Left renal cortex interstitium (tissue), 4 donors: Measurements from ENCODE around the gene ZNF577. TPM values are rescaled to one million over a fixed set of nuclear protein-coding genes. Genes with fewer than 3 reads are reported as not detected.
"Not testable (repeated sequence)": the region's sequence is repeated elsewhere in the genome, so short reads cannot be mapped to it uniquely, and the experiment has no call there.

ENCODE experiments used
- DNase-seq, 4 donors: peaks; one replicate each; pipeline ENCODE4 v3.0.0-alpha.2; 2013; ENCODE audit warnings: low read depth in 4 of 4, low spot score in 2 of 4, missing footprints in 1 of 4
- polyA plus RNA-seq, 4 donors: library from polyadenylated mRNA; unstranded; fragments of 120-200 nt; gene quantifications; one replicate each; pipeline ENCODE4 v1.2.1, GENCODE V29; 2013; ENCODE audit not compliant: insufficient read length in 4 of 4

The ZNF577 gene
- polyA plus RNA-seq: 10 to 100 TPM; 29.2 to 55.8 (median 50.7) TPM

DNA sequence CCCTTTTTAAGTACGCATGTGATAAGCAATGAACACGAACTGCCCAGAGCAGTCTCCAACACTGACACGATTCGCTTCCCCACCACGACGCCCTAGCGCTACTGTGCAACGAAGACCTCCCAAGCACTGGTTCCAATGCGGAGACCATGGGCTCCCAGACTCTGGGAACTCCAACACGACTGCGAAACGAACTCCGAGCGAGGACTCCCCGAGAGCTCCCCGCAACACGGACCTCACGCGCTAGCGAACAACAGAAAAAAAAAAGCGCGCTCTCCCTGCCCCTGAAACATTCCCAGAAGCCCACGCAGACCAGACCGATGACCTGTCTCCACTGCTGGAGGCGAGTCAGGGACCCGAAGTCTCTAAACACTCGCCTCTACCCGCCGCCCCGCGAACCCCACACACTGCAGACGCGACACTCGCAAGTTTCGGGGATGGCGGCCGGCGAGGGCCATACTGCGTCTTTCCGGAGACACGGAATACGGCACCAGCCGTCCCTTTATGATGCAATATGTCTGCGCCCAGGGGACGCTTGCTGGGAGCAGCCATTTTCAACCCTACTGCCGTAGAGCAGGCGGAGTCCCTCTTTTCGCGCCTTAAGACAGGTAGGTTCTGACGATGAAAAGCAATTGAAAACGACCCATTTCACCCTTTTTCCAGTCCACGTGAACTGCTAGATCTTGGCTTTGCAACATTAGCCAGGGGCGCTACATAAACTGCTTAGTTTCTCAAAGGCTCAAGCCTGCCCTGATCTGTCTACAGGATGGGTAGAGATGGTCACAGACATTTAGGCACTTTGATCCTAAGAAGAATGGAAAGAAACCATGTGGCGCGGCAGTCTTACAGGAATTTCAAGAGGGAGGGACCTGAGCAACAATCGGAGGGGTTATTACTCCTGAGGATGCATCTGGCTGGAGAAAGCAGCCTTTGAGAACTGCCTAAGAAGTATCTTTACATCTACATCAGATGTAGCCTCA lies at the start of gene ZNF577:
ZNF577 (minus strand) TSS at position 430 of the 977 bp plus-strand sequence. CDS start 7,569 bp downstream, outside the sequence.
- peak; percentile 83 to 96 (median 92) for DNase-seq

DNA sequence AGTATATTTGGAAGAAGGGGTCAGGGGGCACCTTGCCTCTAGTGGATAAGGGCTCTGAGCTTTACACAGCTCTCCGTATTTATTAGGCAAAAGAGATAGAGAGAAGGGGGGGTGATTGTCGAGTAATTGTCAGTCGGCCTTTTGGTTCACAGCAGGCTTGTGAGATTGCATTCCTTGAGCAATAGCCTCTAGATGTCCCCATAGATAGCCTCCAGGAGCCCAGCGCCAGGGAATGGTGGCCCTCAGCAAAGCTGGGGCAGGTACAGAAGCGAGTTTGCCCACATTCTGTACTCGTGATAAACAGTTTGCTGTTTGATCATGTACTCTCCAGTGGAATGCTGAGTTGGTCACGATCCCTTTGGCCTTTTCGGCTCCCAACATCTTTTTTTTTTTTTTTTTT lies 44.2 kb upstream of the ZNF577 start:
- DNase-seq: no peak

DNA sequence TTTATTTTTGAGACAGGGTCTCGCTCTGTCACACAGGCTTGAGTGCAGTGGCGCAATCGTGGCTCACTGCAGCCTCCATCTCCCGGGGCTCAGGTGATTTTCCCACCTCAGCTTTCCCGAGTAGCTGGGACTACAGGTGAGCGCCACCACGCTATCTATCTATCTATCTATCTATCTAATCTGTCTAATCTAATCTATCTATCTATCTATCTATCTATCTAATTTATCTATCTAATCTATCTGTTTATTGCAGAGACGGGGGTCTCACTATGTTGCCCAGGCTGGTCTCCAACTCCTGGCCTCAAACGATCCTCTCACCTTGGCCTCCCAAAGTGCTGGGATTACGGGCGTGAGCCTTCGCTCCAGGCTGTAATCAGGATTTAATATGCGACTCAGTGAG lies 40.1 kb upstream of the ZNF577 start:
- DNase-seq: no peak

DNA sequence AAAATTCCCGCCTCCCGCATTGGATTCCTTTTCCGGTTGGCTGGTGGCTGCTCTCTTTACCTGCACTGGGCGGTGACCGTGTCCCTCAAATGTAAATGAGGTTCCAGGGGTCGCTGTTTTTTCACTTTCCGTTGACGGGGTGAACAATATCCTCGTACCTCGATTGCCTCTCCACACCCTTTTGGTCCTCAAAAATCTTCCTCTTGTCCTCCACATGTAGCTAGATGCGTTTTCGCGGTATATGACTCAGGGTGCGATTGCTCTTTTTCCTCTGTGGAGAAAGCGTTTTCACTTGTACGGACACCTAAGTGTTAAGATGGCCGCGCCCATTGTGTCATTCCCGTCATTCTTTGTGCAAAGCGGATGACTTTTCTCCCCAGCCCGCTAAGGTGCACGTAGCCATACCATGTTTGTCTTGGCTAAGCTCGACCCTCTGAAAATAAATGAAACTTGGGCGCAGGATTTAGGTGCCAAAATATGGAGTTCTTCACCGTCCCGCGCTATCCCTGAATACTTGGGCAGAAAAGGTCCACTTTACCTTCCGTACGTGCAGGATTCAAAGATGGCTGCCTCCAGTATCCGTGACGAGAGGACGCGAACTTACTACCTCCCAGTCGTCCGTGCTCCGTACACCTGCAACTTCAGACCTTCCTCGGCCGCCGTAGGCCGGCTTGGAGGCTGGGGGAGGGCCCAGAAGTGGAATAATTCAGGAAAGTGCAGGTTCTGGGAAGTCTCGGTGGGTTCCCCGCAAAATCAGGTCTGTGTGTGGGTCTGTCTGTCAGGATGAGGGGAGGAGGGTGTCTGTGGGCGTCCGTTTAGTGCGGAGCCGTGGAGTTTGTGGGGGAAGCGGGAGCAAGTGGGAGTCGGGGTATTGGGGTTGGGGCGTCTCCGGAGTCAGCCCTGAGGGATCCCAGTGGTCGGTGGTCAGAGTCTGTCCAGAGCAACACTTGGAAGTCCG lies 39.3 kb upstream of the ZNF577 start, which contains the start of gene ZNF613:
ZNF613 (plus strand) TSS at position 689 of the 958 bp plus-strand sequence. CDS start 8,749 bp downstream, outside the sequence.
- DNase-seq: peak; percentile 94 to 100 (median 96)

DNA sequence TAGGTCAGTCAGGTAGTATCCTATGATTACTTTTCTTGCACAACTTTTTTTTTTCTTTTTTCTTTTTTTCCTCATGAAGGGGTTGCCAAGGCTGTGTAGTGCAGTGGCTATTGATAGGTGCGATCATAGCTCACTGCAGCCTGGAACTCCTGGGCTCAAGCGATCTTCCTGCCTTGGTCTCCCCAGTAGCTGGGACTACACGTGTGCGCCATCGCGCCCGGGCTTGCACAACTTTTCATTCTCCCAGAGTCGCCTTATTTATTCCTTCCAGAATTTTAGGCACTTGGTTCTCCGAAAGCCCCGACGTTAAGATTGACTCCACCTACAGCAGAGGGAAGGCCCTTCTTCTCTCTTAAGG lies 38.7 kb upstream of the ZNF577 start:
- no peak for DNase-seq

DNA sequence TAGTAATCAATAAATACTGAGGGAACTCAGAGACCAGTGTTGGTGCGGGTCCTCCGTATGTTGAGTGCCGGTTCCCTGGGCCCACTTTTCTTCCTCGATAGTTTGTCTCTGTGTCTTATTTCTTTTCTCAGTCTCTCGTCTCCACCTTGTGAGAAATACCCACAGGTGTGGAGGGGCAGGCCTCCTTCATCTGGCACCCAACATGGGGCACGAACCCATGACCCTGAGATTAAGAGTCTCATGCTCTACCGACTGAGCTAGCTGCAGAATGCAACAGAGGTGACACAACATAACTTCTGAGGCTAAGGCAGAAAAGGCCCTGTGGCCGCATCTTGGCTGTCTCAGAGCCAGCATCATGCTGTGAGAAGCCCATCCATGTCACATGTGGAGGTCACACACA lies 34.2 kb upstream of the ZNF577 start:
- no peak for DNase-seq

DNA sequence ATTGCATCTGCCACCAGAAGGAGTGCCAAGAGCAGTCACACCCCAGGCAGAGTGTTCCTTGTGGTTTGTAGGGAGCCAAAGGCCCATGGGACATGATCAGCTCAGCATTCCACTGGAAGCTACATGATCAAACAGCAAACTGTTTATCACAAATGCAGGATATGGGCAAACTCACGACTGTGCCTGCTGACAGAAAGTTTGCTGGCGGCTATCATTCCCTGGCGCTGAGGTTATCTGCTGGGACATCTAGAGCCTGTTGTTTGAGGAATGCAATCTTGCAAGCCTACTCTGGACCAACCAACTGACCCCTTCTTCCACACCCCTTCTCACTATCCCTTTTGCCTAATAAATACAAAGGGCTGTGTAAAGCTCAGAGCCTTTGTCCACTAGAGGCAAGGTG lies 31.9 kb upstream of the ZNF577 start:
- DNase-seq: no peak

DNA sequence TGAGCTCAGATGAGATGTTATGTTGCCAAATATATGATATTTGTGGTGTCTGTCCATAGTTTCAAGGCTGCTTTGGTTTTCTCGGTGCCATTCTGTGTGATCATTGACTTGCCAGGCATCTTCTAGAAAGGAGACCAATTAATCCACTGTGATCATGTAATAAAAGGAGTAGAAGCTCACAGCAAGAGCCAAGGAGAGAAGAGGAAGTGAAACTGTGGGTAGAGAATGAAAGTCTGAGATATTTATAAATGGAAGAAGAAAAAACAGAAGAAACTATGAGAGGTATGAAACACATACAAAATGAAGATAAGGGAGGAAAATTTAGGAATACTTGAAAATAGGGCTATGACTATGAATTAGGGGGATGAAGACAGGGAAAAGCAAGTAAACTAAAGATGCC lies 28.4 kb upstream of the ZNF577 start:
- DNase-seq: no peak

DNA sequence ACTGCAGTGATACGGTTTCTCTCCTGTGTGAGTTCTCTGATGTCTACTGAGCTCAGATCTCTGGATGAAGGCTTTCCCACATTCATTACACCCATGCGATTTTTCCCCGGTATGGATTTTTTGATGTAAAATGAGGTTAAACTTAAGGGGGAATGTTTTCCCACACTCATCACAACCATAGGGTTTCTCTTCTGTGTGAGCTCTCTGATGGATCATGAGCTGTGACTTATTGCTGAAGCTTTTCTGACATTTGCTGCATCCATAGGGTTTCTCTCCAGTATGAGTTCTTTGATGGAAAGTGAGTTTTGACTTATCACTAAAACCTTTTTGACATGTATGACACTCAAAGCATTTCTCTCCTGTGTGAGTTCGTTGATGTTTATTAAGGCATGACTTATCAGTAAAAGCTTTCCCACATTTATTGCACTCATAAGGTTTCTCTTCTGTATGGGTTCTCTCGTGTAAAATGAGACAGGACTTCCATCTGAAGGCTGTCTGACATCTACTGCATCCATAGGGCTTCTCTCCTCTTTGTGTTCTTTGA lies 27.6 kb upstream of the ZNF577 start:
- no peak for DNase-seq

DNA sequence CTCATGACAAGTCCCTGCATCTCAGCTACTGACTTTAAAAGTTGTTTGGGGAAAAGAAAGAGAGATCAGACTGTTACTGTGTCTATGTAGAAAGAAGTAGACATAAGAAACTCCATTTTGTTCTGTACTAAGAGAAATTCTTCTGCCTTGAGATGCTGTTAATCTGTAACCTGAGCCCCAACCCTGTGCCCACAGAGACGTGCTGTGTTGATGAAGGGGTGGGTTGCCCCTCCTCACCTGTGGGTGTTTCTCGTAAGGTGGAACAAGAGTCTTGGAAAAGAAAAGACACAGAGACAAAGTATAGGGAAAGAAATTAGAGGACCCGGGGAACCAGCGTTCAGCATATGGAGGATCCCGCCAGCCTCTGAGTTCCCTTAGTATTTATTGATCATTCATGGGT lies 20.2 kb upstream of the ZNF577 start:
- not testable (repeated sequence) for DNase-seq

DNA sequence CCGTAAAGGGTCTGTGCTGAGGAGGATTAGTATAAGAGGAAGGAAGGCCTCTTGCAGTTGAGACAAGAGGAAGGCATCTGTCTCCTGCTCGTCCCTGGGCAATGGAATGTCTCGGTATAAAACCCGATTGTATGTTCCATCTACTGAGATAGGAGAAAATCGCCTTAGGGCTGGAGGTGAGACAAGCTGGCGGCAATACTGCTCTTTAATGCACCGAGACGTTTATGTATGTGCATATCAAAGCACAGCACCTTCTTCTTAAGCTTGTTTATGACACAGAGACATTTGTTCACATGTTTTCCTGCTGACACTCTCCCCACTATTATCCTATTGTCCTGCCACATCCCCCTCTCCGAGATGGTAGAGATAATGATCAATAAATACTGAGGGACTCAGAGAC lies 18.4 kb upstream of the ZNF577 start:
- DNase-seq: not testable (repeated sequence)

DNA sequence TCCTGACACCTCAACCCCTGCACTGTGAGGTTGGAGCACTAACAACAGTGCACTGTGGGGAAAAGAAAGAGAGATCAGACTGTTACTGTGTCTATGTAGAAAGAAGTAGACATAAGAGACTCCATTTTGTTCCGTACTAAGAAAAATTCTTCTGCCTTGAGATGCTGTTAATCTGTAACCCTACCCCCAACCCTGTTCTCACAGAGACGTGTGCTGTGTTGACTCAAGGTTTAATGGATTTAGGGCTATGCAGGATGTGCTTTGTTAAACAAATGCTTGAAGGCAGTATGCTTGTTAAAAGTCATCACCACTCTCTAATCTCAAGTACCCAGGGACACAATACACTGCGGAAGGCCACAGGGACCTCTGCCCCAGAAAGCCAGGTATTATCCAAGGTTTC lies 17.9 kb upstream of the ZNF577 start:
- DNase-seq: not testable (repeated sequence)

DNA sequence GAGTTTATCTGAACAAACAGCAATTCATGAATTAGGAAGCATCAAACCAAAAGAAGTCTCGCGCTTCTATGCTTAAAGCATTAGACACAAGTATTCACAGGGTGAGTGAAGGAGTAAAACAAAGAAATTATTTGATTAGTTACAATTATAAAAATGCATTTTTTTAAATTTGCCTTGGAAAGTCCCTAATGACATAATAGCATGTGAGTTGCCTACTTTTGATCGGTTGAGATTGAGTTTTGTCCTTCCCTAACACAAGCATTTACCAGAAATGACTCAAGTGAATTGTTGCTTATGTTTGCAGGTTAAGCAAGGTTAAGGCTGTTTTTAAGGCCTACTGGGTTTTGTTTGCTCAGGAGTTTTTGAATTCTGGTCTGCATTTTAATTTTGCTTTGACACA lies 17.5 kb upstream of the ZNF577 start:
- DNase-seq: no peak

DNA sequence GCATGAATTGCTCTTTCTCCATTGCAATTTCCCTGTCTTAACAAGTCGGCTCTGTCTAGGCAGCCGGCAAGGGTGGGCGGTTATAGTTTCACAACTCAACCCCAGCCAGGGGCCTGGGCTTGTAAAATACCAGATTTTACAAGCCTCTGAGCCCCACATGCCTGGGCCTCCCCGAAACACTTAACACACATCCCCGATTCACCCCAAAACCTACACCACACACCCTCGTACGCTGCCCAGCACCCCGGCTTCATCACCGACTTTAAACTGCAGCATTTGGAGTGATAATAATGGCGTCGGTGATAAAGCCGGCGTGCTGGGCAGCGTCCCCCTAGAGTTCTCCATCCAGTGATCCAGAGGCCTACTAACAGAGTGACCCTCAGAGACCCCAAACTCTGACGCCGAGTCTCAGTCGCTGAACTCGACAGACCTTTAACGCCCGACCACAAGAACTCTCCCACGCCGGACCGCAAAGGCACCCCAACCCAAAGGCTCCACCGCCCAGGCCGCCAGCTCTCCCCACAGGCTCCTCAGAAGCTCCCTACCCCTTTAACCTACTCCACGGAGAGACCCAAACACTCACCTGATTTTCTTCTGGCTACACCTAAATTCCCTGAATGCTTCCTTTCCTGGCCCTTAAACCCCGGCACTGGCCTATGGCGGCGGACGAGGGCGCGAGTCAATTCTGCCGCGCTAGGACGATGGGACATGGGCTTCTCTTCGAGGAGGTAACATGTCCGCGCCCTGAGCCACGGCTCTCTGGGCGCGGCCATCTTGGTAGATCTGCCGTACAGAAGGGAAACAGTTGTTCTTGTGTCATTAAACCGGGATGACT lies 16.8 kb upstream of the ZNF577 start, which contains the start of gene ZNF649:
ZNF649 (minus strand) TSS at position 687 of the 835 bp plus-strand sequence. CDS start 4,910 bp downstream, outside the sequence.
- DNase-seq: peak; percentile 73 to 85 (median 84)

DNA sequence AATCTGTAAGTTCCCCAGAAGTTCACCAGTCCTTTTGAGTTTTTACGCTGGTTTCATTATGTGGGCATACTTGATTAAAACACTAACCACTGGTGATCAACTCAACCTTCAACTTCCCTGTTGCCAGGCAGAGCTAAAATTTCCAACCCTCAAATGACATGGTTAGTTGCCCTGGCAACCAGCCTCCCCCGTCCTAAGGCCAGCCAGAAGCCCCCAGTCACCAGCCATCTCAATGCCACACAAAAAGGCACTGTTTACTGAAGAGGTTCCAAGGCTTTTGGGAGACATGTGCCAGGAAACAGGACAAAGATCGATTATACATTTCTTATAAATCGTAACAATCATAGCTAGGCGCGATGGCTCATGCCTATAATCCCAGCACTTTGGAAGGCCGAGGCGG lies 15.4 kb upstream of the ZNF577 start:
- DNase-seq: no peak

DNA sequence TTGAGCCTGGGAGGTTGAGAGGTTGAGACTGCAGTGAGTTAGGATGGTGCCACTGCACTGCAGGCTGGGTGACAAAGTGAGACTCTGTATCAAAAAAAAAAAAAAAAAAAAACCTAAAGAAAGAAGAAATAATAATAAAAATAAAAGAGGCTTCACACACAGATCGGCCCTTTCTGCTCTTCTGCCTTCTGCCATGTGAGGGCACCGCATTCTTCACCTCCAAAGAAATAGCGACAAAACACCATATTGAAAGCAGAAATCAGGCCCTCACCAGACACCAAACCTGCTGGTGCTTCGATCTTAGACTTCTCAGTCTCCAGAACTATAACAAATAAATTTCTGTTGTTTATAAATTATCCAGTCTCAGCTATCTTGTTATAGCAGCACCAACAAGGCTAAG lies 14.1 kb upstream of the ZNF577 start:
- no peak for DNase-seq

DNA sequence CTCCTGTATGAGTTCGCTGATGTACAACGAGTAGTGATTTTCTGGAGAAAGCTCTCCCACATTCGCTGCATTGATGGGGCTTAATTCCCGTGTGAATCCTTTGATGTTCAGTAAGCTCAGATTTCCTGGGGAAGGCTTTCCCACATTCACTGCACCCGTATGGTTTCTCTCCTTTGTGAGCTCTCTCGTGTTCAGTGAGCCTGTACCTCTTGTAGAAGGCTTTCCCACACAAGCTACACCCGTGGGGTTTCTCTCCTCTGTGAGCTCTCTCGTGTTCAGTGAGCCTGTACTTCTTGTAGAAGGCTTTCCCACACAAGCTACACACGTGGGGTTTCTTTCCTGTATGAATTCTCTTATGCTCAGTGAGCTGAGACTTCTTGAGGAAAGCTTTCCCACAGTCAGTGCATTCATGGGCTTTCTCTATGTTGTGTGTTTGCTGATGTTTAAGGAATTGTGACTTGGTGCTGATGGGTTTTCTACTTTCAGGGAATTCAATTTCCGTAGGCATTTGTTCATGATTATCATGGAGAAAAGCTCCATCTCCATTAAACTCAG lies 3.5 kb upstream of the ZNF577 start:
- no peak for DNase-seq

DNA sequence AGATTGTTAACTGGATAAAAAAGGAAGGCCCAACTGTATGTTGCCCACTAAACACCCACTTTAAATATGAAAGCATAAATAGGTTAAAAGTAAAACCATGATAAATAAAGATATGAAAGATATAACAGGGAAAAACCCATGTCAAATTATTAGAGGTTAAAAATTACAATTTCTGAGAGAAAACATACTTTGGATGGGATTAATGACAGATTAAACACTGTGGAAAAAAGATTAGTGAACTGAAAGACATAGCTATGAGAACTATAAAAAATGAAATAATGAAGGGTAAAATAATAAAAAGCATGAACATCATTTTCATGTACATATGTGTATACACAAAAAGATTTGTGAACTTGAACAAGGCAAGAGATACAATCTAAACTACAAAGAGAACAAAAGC lies 2.2 kb upstream of the ZNF577 start:
- no peak for DNase-seq

DNA sequence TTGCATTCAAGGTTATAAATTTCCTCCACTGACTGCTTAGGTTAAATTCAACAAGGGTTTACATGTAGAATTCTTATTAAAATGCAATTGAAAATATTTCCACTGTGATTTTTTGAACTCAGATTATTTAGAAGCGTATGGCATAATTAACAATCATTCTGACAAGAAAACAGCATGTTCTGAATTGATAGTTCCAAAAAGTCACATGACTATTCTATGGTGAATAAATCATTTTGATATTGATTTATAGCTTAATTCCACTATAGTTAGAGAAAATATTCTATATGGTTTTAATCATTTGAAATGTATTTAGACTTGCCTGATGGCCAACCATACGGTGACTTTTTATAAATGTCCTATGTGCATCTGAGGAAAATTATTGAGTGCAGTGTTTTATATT lies 3.0 kb downstream of the ZNF577 start:
- DNase-seq: no peak
